WTC11 (cell line): ENCODE results near the gene IQSEC1. TPM values are rescaled to one million over a fixed set of nuclear protein-coding genes. Genes with fewer than 3 reads are reported as not detected.

Source experiments
- ATAC-seq: fragments of 200-7000 bp; cut with Tn5 transposase; 2 replicates; pipeline ENCODE4 v1.10.0; 2021; ENCODE audit warnings: mild to moderate bottlenecking, moderate library complexity
- CTCF ChIA-PET: fragments of 300-600 bp; sonication (Branson Sonifier 250); formaldehyde crosslinking; loops from one replicate; lab custom pipeline; 2021; ENCODE audit warnings: antibody characterized with exemption; lab: Charles Lee
- POLR2A ChIA-PET: fragments of 350-600 bp; sonication (Branson Sonifier 250); formaldehyde crosslinking; loops from one replicate; lab custom pipeline; 2021; ENCODE audit warnings: antibody characterized with exemption; lab: Charles Lee
- DNase-seq: peaks from one replicate; pipeline ENCODE4 v3.0.0; 2021; ENCODE audit warnings: low spot score
- H3K27ac Mint-ChIP-seq: 2 replicates; pipeline ENCODE4 v1.8.0; 2021; ENCODE audit warnings: mixed read lengths
- H3K27me3 Mint-ChIP-seq: 2 replicates; pipeline ENCODE4 v1.8.0; 2021; ENCODE audit warnings: low read depth, mild to moderate bottlenecking, moderate library complexity, mixed read lengths
- H3K36me3 Mint-ChIP-seq: 2 replicates; pipeline ENCODE4 v1.8.0; 2021; ENCODE audit warnings: mixed read lengths
- H3K4me1 Mint-ChIP-seq: 2 replicates; pipeline ENCODE4 v1.8.0; 2022; ENCODE audit warnings: mixed read lengths
- H3K4me3 Mint-ChIP-seq: 2 replicates; pipeline ENCODE4 v1.8.0; 2021; ENCODE audit warnings: mild to moderate bottlenecking, moderate library complexity, mixed read lengths
- H3K9me3 Mint-ChIP-seq: 2 replicates; pipeline ENCODE4 v1.8.0; 2021; ENCODE audit warnings: mixed read lengths
- CREM ChIP-seq: sonication (generic); formaldehyde crosslinking; IDR thresholded peaks from 2 replicates; pipeline ENCODE4 v1.8.1; 2022; ENCODE audit warnings: mild to moderate bottlenecking, missing genetic modification reagents, moderate library complexity
- E2F4 ChIP-seq: sonication (generic); formaldehyde crosslinking; IDR thresholded peaks from 2 replicates; pipeline ENCODE4 v1.8.1; 2022; ENCODE audit warnings: low read depth, mild to moderate bottlenecking, moderate library complexity, missing genetic modification reagents, borderline replicate concordance
- FOXJ3 ChIP-seq: sonication (generic); formaldehyde crosslinking; IDR thresholded peaks from 2 replicates; pipeline ENCODE4 v1.9.0; 2021; ENCODE audit warnings: missing genetic modification reagents, mild to moderate bottlenecking, borderline replicate concordance
- FOXP4 ChIP-seq: sonication (generic); formaldehyde crosslinking; IDR thresholded peaks from 2 replicates; pipeline ENCODE4 v1.8.0; 2022; ENCODE audit warnings: mild to moderate bottlenecking, missing genetic modification reagents
- GABPB1 ChIP-seq: sonication (generic); formaldehyde crosslinking; IDR thresholded peaks from 2 replicates; pipeline ENCODE4 v1.8.1; 2023; ENCODE audit warnings: mild to moderate bottlenecking, missing genetic modification reagents
- GTF2I ChIP-seq: fragments of 250-450 bp; sonication (Bioruptor Pico); conservative IDR thresholded peaks from 2 replicates; pipeline ENCODE4 v1.4.0; 2021; ENCODE audit warnings: mild to moderate bottlenecking
- HMGA2 ChIP-seq: fragments of 250-450 bp; sonication (Bioruptor Pico); IDR thresholded peaks from 2 replicates; pipeline ENCODE4 v1.4.0; 2021; ENCODE audit warnings: mild to moderate bottlenecking, moderate library complexity
- IRF2 ChIP-seq: sonication (generic); formaldehyde crosslinking; IDR thresholded peaks from 2 replicates; pipeline ENCODE4 v1.8.0; 2022; ENCODE audit warnings: low read depth, missing genetic modification reagents, borderline replicate concordance
- JAZF1 ChIP-seq: fragments of 250-450 bp; sonication (Bioruptor Pico); IDR thresholded peaks from 2 replicates; pipeline ENCODE4 v1.9.0; 2021; ENCODE audit warnings: moderate library complexity, mild to moderate bottlenecking, inconsistent platforms
- KAT7 ChIP-seq: sonication (generic); formaldehyde crosslinking; IDR thresholded peaks from 2 replicates; pipeline ENCODE4 v1.8.1; 2023; ENCODE audit warnings: missing genetic modification reagents, mild to moderate bottlenecking, borderline replicate concordance
- OVOL2 ChIP-seq: fragments of 250-450 bp; sonication (Bioruptor Pico); IDR thresholded peaks from 2 replicates; pipeline ENCODE4 v1.9.0; 2021; ENCODE audit warnings: mild to moderate bottlenecking, borderline replicate concordance
- RORB ChIP-seq: fragments of 250-450 bp; sonication (Bioruptor Pico); IDR thresholded peaks from 2 replicates; pipeline ENCODE4 v1.9.0; 2021; ENCODE audit warnings: mild to moderate bottlenecking
- SMAD4 ChIP-seq: sonication (generic); formaldehyde crosslinking; IDR thresholded peaks from 2 replicates; pipeline ENCODE4 v1.8.0; 2022; ENCODE audit warnings: mild to moderate bottlenecking, missing genetic modification reagents
- TCF7 ChIP-seq: sonication (generic); formaldehyde crosslinking; IDR thresholded peaks from 2 replicates; pipeline ENCODE4 v1.8.0; 2022; ENCODE audit warnings: mild to moderate bottlenecking, low read depth, missing genetic modification reagents, moderate library complexity
- TP53 ChIP-seq: sonication (generic); formaldehyde crosslinking; IDR thresholded peaks from 2 replicates; pipeline ENCODE4 v1.8.1; 2023; ENCODE audit warnings: mild to moderate bottlenecking, missing genetic modification reagents
- ZBTB21 ChIP-seq: sonication (generic); formaldehyde crosslinking; IDR thresholded peaks from 2 replicates; pipeline ENCODE4 v1.8.1; 2023; ENCODE audit warnings: mild to moderate bottlenecking, missing genetic modification reagents, borderline replicate concordance
- ZNF219 ChIP-seq: sonication (generic); formaldehyde crosslinking; IDR thresholded peaks from 2 replicates; pipeline ENCODE4 v1.8.0; 2023; ENCODE audit warnings: missing genetic modification reagents, mild to moderate bottlenecking, borderline replicate concordance
- total RNA-seq: library from RNA; stranded (reverse); gene quantifications from 3 replicates; pipeline ENCODE4 v1.2.3, GENCODE V29; 2021
- TF ChIP-seq, protein P1 (sequence below): sonication (generic); formaldehyde crosslinking; IDR thresholded peaks from 2 replicates; pipeline ENCODE4 v1.8.0; 2022; ENCODE audit warnings: mild to moderate bottlenecking, missing genetic modification reagents
- TF ChIP-seq, protein P2 (sequence below): sonication (generic); formaldehyde crosslinking; IDR thresholded peaks from 2 replicates; pipeline ENCODE4 v1.8.0; 2023; ENCODE audit warnings: missing genetic modification reagents, mild to moderate bottlenecking, borderline replicate concordance

IQSEC1 gene
- total RNA-seq, 1 experiment from 2014 or later, result 35.0 TPM

DNA sequence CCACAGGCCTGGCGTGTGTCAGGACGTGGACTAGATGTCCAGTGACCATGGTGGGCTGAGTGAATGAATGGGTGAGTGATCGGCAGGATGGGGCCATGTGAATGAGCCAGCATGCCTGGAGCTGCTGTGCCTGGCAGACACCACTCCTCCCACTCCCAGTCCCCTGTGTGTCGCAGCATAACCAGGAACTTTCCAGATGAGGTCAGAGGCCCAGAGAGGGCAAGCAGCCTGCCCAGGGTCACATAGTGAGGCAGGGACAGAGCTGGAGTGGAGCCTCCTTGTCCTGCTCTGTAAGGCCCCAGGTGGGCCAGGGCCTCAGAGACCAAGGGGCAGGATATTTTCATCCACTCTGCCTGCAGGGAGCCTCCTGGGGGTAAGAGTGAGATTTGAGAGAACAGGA is 6.4 kb downstream of the IQSEC1 start:
- no peak for ATAC-seq

DNA sequence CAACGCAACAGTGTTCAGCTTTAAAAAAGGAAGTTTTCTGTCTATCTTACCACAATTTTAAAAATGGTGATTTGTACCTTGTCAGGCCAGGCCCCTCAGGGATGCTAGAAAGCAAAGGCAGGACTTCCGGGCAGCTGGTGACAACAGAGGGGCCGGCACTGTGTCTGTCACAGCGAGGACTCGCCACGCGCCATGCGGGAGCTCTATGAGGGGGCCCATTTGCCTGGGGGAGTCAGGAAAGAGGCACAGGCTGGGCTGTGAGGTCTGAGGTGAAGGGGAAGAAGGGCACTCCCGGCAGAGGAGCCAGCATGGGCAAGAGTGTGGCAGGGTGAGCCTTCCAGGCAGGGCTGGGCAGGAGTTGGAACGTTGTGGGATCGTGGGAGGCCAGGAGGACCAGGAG is 7.0 kb downstream of the IQSEC1 start:
- ATAC-seq (no peak), DNase-seq (no peak)
- Mint-ChIP-seq H3K4me3 (no peak overlapping the region), H3K4me1 (no peaks in the 10 kb centered on the region), H3K36me3 (no peaks in the 10 kb centered on the region), H3K27me3 (no peaks in the 10 kb centered on the region), H3K27ac (peak overlapping the region; percentile 52; the same call in 1 of the 2 replicates), H3K9me3 (no peaks in the 10 kb centered on the region)
- CTCF ChIA-PET, result interaction anchor here (0.9 kb wide), 1 partner anchor 26 kb away, joined by 3 read pairs; no protein-coding TSS in a partner anchor
- POLR2A ChIA-PET, result no interaction called here
- TF ChIP-seq CREM (CRISPR knock-in tag) (no peak), TCF7 (no peak), ZBTB21 (no peak), OVOL2 (CRISPR knock-in tag) (no peak), ZNF219 (no peak), HMGA2 (CRISPR knock-in tag) (no peak), TP53 (CRISPR knock-in tag) (no peak), FOXJ3 (CRISPR knock-in tag) (no peak), GABPB1 (no peak), JAZF1 (CRISPR knock-in tag) (no peak), RORB (no peak)
- TF ChIP-seq, protein P1, sequence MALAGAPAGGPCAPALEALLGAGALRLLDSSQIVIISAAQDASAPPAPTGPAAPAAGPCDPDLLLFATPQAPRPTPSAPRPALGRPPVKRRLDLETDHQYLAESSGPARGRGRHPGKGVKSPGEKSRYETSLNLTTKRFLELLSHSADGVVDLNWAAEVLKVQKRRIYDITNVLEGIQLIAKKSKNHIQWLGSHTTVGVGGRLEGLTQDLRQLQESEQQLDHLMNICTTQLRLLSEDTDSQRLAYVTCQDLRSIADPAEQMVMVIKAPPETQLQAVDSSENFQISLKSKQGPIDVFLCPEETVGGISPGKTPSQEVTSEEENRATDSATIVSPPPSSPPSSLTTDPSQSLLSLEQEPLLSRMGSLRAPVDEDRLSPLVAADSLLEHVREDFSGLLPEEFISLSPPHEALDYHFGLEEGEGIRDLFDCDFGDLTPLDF, result no peak
- TF ChIP-seq, protein P2, sequence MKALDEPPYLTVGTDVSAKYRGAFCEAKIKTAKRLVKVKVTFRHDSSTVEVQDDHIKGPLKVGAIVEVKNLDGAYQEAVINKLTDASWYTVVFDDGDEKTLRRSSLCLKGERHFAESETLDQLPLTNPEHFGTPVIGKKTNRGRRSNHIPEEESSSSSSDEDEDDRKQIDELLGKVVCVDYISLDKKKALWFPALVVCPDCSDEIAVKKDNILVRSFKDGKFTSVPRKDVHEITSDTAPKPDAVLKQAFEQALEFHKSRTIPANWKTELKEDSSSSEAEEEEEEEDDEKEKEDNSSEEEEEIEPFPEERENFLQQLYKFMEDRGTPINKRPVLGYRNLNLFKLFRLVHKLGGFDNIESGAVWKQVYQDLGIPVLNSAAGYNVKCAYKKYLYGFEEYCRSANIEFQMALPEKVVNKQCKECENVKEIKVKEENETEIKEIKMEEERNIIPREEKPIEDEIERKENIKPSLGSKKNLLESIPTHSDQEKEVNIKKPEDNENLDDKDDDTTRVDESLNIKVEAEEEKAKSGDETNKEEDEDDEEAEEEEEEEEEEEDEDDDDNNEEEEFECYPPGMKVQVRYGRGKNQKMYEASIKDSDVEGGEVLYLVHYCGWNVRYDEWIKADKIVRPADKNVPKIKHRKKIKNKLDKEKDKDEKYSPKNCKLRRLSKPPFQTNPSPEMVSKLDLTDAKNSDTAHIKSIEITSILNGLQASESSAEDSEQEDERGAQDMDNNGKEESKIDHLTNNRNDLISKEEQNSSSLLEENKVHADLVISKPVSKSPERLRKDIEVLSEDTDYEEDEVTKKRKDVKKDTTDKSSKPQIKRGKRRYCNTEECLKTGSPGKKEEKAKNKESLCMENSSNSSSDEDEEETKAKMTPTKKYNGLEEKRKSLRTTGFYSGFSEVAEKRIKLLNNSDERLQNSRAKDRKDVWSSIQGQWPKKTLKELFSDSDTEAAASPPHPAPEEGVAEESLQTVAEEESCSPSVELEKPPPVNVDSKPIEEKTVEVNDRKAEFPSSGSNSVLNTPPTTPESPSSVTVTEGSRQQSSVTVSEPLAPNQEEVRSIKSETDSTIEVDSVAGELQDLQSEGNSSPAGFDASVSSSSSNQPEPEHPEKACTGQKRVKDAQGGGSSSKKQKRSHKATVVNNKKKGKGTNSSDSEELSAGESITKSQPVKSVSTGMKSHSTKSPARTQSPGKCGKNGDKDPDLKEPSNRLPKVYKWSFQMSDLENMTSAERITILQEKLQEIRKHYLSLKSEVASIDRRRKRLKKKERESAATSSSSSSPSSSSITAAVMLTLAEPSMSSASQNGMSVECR (CRISPR knock-in tag), result no peak

More for the DNA sequence above, 6.4 kb downstream of the IQSEC1 start:
- ChIA-PET POLR2A (no interaction called here), CTCF (interaction anchor here (0.9 kb wide), 1 partner anchor 25 kb away, joined by 3 read pairs; no protein-coding TSS in a partner anchor)
- no peaks in the 10 kb centered on the region for H3K36me3 Mint-ChIP-seq
- no peaks in the 10 kb centered on the region for H3K4me1 Mint-ChIP-seq
- H3K27me3 Mint-ChIP-seq, result no peaks in the 10 kb centered on the region
- peak overlapping the region; percentile 57 for H3K27ac Mint-ChIP-seq
- no peaks in the 10 kb centered on the region for H3K9me3 Mint-ChIP-seq
- no peak overlapping the region for H3K4me3 Mint-ChIP-seq
- TF ChIP-seq FOXP4 (CRISPR knock-in tag) (no peak), IRF2 (no peak), KAT7 (CRISPR knock-in tag) (no peak), E2F4 (CRISPR knock-in tag) (no peak), GTF2I (CRISPR knock-in tag) (no peak), SMAD4 (CRISPR knock-in tag) (no peak)
- TF ChIP-seq, protein P2 (CRISPR knock-in tag), result no peak
- DNase-seq, result no peak
